GM23338 (cell line): ENCODE data around the gene AP1S1. TPM values are rescaled to one million over a fixed set of nuclear protein-coding genes. Genes with fewer than 3 reads are reported as not detected.

Source experiments
- ATAC-seq: fragments of 200-7000 bp; cut with Tn5 transposase; 3 replicates; pipeline ENCODE4 v1.9.1; 2020
- DNase-seq: peaks from one replicate; pipeline ENCODE4 v3.0.0-alpha.2; 2015; ENCODE audit warnings: low spot score
- H2AFZ ChIP-seq: fragments of 200-600 bp; sonication (generic); 2 replicates; pipeline ENCODE4 v1.8.0; 2016; ENCODE audit warnings: antibody characterized with exemption, mild to moderate bottlenecking, moderate library complexity
- H3F3A ChIP-seq: fragments of 200-600 bp; sonication (generic); replicated peaks from 2 replicates; pipeline ENCODE4 v1.8.0; 2017; ENCODE audit warnings: antibody characterized with exemption, mixed run types, low read depth
- H3K27ac ChIP-seq: fragments of 200-600 bp; sonication (generic); 2 replicates; pipeline ENCODE4 v1.6.1; 2016; ENCODE audit warnings: low read depth
- H3K27me3 ChIP-seq: fragments of 200-600 bp; sonication (generic); 2 replicates; pipeline ENCODE4 v1.8.0; 2016; ENCODE audit warnings: mild to moderate bottlenecking, mixed run types, moderate library complexity; ENCODE audit not compliant: insufficient read depth
- H3K36me3 ChIP-seq: fragments of 200-600 bp; sonication (generic); 2 replicates; pipeline ENCODE4 v1.8.0; 2016; ENCODE audit warnings: mild to moderate bottlenecking; ENCODE audit not compliant: insufficient read depth
- H3K4me1 ChIP-seq: fragments of 200-600 bp; sonication (generic); 2 replicates; pipeline ENCODE4 v1.8.0; 2016; ENCODE audit warnings: mild to moderate bottlenecking, moderate library complexity; ENCODE audit not compliant: insufficient read depth
- H3K4me2 ChIP-seq: fragments of 200-600 bp; sonication (generic); 2 replicates; pipeline ENCODE4 v1.7.1; 2017; ENCODE audit warnings: mixed run types
- H3K4me3 ChIP-seq: fragments of 200-600 bp; sonication (generic); 2 replicates; pipeline ENCODE4 v1.6.1; 2016; ENCODE audit warnings: mixed run types
- H3K79me2 ChIP-seq: fragments of 200-600 bp; sonication (generic); replicated peaks from 2 replicates; pipeline ENCODE4 v1.8.0; 2017; ENCODE audit warnings: mild to moderate bottlenecking; ENCODE audit not compliant: insufficient read depth
- H3K9me2 ChIP-seq: fragments of 200-600 bp; sonication (generic); 2 replicates; pipeline ENCODE4 v1.8.0; 2017; ENCODE audit not compliant: insufficient read depth
- H4K20me1 ChIP-seq: fragments of 200-600 bp; sonication (generic); replicated peaks from 2 replicates; pipeline ENCODE4 v1.8.0; 2017; ENCODE audit warnings: mild to moderate bottlenecking; ENCODE audit not compliant: insufficient read depth
- H3K27ac Mint-ChIP-seq: 2 replicates; pipeline ENCODE4 v1.8.0; 2020; ENCODE audit warnings: inconsistent platforms, mild to moderate bottlenecking, moderate library complexity, mixed read lengths
- H3K27me3 Mint-ChIP-seq: 3 replicates; pipeline ENCODE4 v1.8.0; 2022; ENCODE audit warnings: low read depth, mild to moderate bottlenecking, moderate library complexity, mixed read lengths, inconsistent platforms; ENCODE audit not compliant: insufficient read depth, poor library complexity
- H3K36me3 Mint-ChIP-seq: 3 replicates; pipeline ENCODE4 v1.8.0; 2021; ENCODE audit warnings: low read depth, mild to moderate bottlenecking, inconsistent platforms, moderate library complexity, mixed read lengths
- H3K4me1 Mint-ChIP-seq: 3 replicates; pipeline ENCODE4 v1.8.0; 2020; ENCODE audit warnings: mild to moderate bottlenecking, inconsistent platforms, mixed read lengths
- H3K4me3 Mint-ChIP-seq: 3 replicates; pipeline ENCODE4 v1.8.0; 2021; ENCODE audit warnings: moderate library complexity, mild to moderate bottlenecking, inconsistent platforms, mixed read lengths
- H3K9me3 Mint-ChIP-seq: 3 replicates; pipeline ENCODE4 v1.8.0; 2020; ENCODE audit warnings: moderate library complexity, mild to moderate bottlenecking, inconsistent platforms, mixed read lengths
- CREB1 ChIP-seq: fragments of 250-450 bp; sonication (Bioruptor Pico); IDR thresholded peaks from 2 replicates; pipeline ENCODE4 v1.5.0; 2020; ENCODE audit warnings: low read depth, mild to moderate bottlenecking, moderate library complexity
- CTCF ChIP-seq, 2 experiments: fragments of 200-600 bp in 1 of 2; sonication (generic) in 1 of 2; conservative IDR thresholded peaks; 2 replicates each; pipeline versions ENCODE4 v1.5.1 to v1.6.1; 2016 to 2017; ENCODE audit warnings: antibody characterized with exemption in 2 of 2, low read depth in 2 of 2, mild to moderate bottlenecking in 2 of 2, moderate library complexity in 1 of 2
- ETS1 ChIP-seq: IDR thresholded peaks from 2 replicates; pipeline ENCODE4 v1.6.1; 2016; ENCODE audit warnings: antibody characterized with exemption
- EZH2 ChIP-seq: fragments of 200-600 bp; sonication (generic); IDR thresholded peaks from one replicate; pipeline ENCODE4 v1.8.0; 2017; ENCODE audit warnings: antibody characterized with exemption, mild to moderate bottlenecking, low read depth; ENCODE audit not compliant: unreplicated experiment
- EZH2phosphoT487 ChIP-seq: fragments of 200-600 bp; sonication (generic); IDR thresholded peaks from one replicate; pipeline ENCODE4 v1.8.1; 2018; ENCODE audit warnings: antibody characterized with exemption; ENCODE audit not compliant: unreplicated experiment
- JUNB ChIP-seq: IDR thresholded peaks from one replicate; pipeline ENCODE4 v1.6.1; 2016; ENCODE audit warnings: antibody characterized with exemption; ENCODE audit not compliant: unreplicated experiment
- NANOG ChIP-seq: IDR thresholded peaks from 2 replicates; pipeline ENCODE4 v1.6.1; 2016; ENCODE audit warnings: antibody characterized with exemption, borderline replicate concordance
- POLR2AphosphoS5 ChIP-seq: IDR thresholded peaks from 2 replicates; pipeline ENCODE4 v1.6.1; 2016; ENCODE audit warnings: antibody characterized with exemption, low read depth
- REST ChIP-seq: IDR thresholded peaks from one replicate; pipeline ENCODE4 v1.6.1; 2018; ENCODE audit warnings: antibody characterized with exemption; ENCODE audit not compliant: unreplicated experiment
- STAT1 ChIP-seq: IDR thresholded peaks from one replicate; pipeline ENCODE4 v1.6.1; 2016; ENCODE audit warnings: antibody characterized with exemption; ENCODE audit not compliant: unreplicated experiment
- ZNF114 ChIP-seq: fragments of 250-450 bp; sonication (Bioruptor Pico); IDR thresholded peaks from 2 replicates; pipeline ENCODE4 v1.5.0; 2020; ENCODE audit warnings: mild to moderate bottlenecking, moderate library complexity
- ZNF331 ChIP-seq: fragments of 250-450 bp; sonication (Bioruptor Pico); IDR thresholded peaks from 2 replicates; pipeline ENCODE4 v1.5.0; 2020; ENCODE audit warnings: low read depth, mild to moderate bottlenecking, moderate library complexity
- ZNF462 ChIP-seq: fragments of 250-450 bp; sonication (Bioruptor Pico); IDR thresholded peaks from 2 replicates; pipeline ENCODE4 v1.5.0; 2020; ENCODE audit warnings: mild to moderate bottlenecking, moderate library complexity
- polyA plus RNA-seq: library from polyadenylated mRNA; unstranded; fragments of >200 nt; fragmentation: Nextera tagmentation; extraction: Ambion mirVana; gene quantifications from 2 replicates; pipeline ENCODE4 v1.2.1, GENCODE V29; 2016
- total RNA-seq: library from RNA; depleted of rRNA; stranded (reverse); fragments of >200 nt; shearing (Covaris generic); gene quantifications from 2 replicates; pipeline ENCODE4 v1.2.3, GENCODE V29; 2014

The AP1S1 gene
- total and polyA plus RNA-seq, 2 experiments from 2014 or later = 11.5 to 60.6 TPM

- peaks cover 6% of the 10 kb centered on the region; the same call in 1 of the 2 replicates for H4K20me1 ChIP-seq
- DNase-seq (peak; percentile 55), ATAC-seq (no peak)
- Mint-ChIP-seq H3K9me3 (no peaks in the 10 kb centered on the region; the same call in 1 of the 3 replicates), H3K4me1 (peaks cover 53% of the 10 kb centered on the region), H3K4me3 (peak overlapping the region; percentile 81), H3K27ac (no peak overlapping the region), H3K27me3 (peaks cover 46% of the 10 kb centered on the region), H3K36me3 (peaks cover 17% of the 10 kb centered on the region)
- TF ChIP-seq REST (no peak), POLR2AphosphoS5 (no peak), JUNB (no peak), ZNF462 (CRISPR knock-in tag) (no peak), CTCF (conservative IDR thresholded peaks at IDR 0.05; ENCODE audit: low read depth in 2 of 2) (no peak), ETS1 (no peak), EZH2phosphoT487 (no peak), ZNF114 (no peak), NANOG (no peak), ZNF331 (no peak), CREB1 (CRISPR knock-in tag) (no peak), EZH2 (no peak), STAT1 (no peak)
- peaks cover 26% of the 10 kb centered on the region for H3F3A ChIP-seq
- H3K4me3 ChIP-seq = peak overlapping the region; percentile 72
- 0 out of 2 replicates have a peak overlapping the region, but pooled peaks have one; percentile 26 for H3K27ac ChIP-seq
- no peaks in the 10 kb centered on the region for H3K9me2 ChIP-seq
- peaks cover 48% of the 10 kb centered on the region for H3K4me1 ChIP-seq
- peak overlapping the region; percentile 91 for H3K4me2 ChIP-seq
- peak overlapping the region; percentile 40; the same call in 1 of the 2 replicates for H2AFZ ChIP-seq
- H3K27me3 ChIP-seq = peaks cover 50% of the 10 kb centered on the region
- H3K36me3 ChIP-seq = no peaks in the 10 kb centered on the region
- no peaks in the 10 kb centered on the region for H3K79me2 ChIP-seq
Observed at GRCh38 chr7:101161692-101162471, 7.6 kb downstream of the AP1S1 start.
